GM18511 (cell line): ENCODE results near the gene SSTR3.
"Not testable (repeated sequence)": the region's sequence is repeated elsewhere in the genome, so short reads cannot be mapped to it uniquely, and the experiment has no call there.

Experiments used
- ATAC-seq: cut with Tn5 transposase; IDR thresholded peaks from one replicate; pipeline ENCODE4 v1.9.1; 2021; ENCODE audit warnings: mild to moderate bottlenecking, moderate library complexity; ENCODE audit not compliant: unreplicated experiment

SSTR3 gene

GRCh38 chr22:37183432-37184379, 28.6 kb downstream of the SSTR3 start:
- no peak for ATAC-seq

GRCh38 chr22:37182949-37183245, 29.4 kb downstream of the SSTR3 start:
- ATAC-seq: no peak

GRCh38 chr22:37182101-37182948, 30.0 kb downstream of the SSTR3 start:
- ATAC-seq: no peak

GRCh38 chr22:37181681-37182080, 30.6 kb downstream of the SSTR3 start:
- ATAC-seq: no peak

GRCh38 chr22:37180531-37181231, 31.6 kb downstream of the SSTR3 start:
- no peak for ATAC-seq

- no peak for ATAC-seq
These were observed 32.5 kb downstream of the SSTR3 start for GRCh38 chr22:37179622-37180420.

- ATAC-seq: no peak
These were observed 33.2 kb downstream of the SSTR3 start for GRCh38 chr22:37179126-37179470.

GRCh38 chr22:37178350-37179125, 33.7 kb downstream of the SSTR3 start:
- no peak for ATAC-seq

- no peak for ATAC-seq
These were observed 34.5 kb downstream of the SSTR3 start for GRCh38 chr22:37177755-37178154.

- no peak for ATAC-seq
These were observed 35.1 kb downstream of the SSTR3 start for GRCh38 chr22:37177221-37177620.

GRCh38 chr22:37176464-37177061, 35.7 kb downstream of the SSTR3 start:
- no peak for ATAC-seq

GRCh38 chr22:37175414-37176281, 36.6 kb downstream of the SSTR3 start:
- no peak for ATAC-seq

- no peak for ATAC-seq
These were observed 37.3 kb downstream of the SSTR3 start for GRCh38 chr22:37174964-37175363.

GRCh38 chr22:37173709-37174108, 38.6 kb downstream of the SSTR3 start:
- ATAC-seq: no peak

GRCh38 chr22:37172266-37173245, 39.7 kb downstream of the SSTR3 start:
- no peak for ATAC-seq

GRCh38 chr22:37171662-37172061, 40.6 kb downstream of the SSTR3 start:
- no peak for ATAC-seq

- not testable (repeated sequence) for ATAC-seq
These were observed 41.4 kb downstream of the SSTR3 start for GRCh38 chr22:37170689-37171405.
